ENCODE results near the gene ANKRD53. TPM values are rescaled to one million over a fixed set of nuclear protein-coding genes. Genes with fewer than 3 reads are reported as not detected.

ANKRD53 gene
- total RNA-seq, 1 donor from 2014 or later: 0.56 TPM

- TF ChIP-seq CTCF (IDR thresholded peaks at IDR 0.05; ENCODE audit: unreplicated experiment): no peak
- H3K27ac Mint-ChIP-seq (ENCODE audit: unreplicated experiment): peak overlapping the region; percentile 15
- H3K27me3 Mint-ChIP-seq (ENCODE audit: unreplicated experiment): peaks cover 17% of the 10 kb centered on the region
- peaks cover 13% of the 10 kb centered on the region for H3K4me1 Mint-ChIP-seq (ENCODE audit: unreplicated experiment)
- H3K4me3 Mint-ChIP-seq (ENCODE audit: unreplicated experiment): no peak overlapping the region
- no peak for DNase-seq (ENCODE audit: low spot score)
- no peaks in the 10 kb centered on the region for H3K36me3 Mint-ChIP-seq (ENCODE audit: low read depth, unreplicated experiment)
- no peaks in the 10 kb centered on the region for H3K9me3 Mint-ChIP-seq (ENCODE audit: unreplicated experiment)
These were observed 43.4 kb upstream of the ANKRD53 start for GRCh38 chr2:70934981-70935380.

- DNase-seq (ENCODE audit: low spot score): no peak
These were observed 42.8 kb upstream of the ANKRD53 start, which contains the start of gene ATP6V1B1 for GRCh38 chr2:70935468-70936164. TSS of gene ATP6V1B1 (plus strand) at chr2:70935900. CDS start at chr2:70935955, 55 bp downstream.

GRCh38 chr2:70936165-70936978 is 42.1 kb upstream of the ANKRD53 start:
- H3K27ac Mint-ChIP-seq (ENCODE audit: unreplicated experiment): no peak overlapping the region

More at GRCh38 chr2:70935468-70936164, 42.8 kb upstream of the ANKRD53 start, which contains the start of gene ATP6V1B1:
- Mint-ChIP-seq H3K27ac (ENCODE audit: unreplicated experiment) (peak within 1 kb of the TSS; percentile 15), H3K36me3 (ENCODE audit: low read depth, unreplicated experiment) (no peaks in the 10 kb centered on the region), H3K4me3 (ENCODE audit: unreplicated experiment) (no peak within 1 kb of the TSS), H3K4me1 (ENCODE audit: unreplicated experiment) (peaks cover 13% of the 10 kb centered on the region), H3K9me3 (ENCODE audit: unreplicated experiment) (no peaks in the 10 kb centered on the region), H3K27me3 (ENCODE audit: unreplicated experiment) (peaks cover 18% of the 10 kb centered on the region)
- TF ChIP-seq CTCF (IDR thresholded peaks at IDR 0.05; ENCODE audit: unreplicated experiment): no peak

GRCh38 chr2:70936979-70937811 is 41.2 kb upstream of the ANKRD53 start:
- H3K27me3 Mint-ChIP-seq (ENCODE audit: unreplicated experiment): peaks cover 23% of the 10 kb centered on the region
- DNase-seq (ENCODE audit: low spot score): no peak
- no peak overlapping the region for H3K4me3 Mint-ChIP-seq (ENCODE audit: unreplicated experiment)
- H3K9me3 Mint-ChIP-seq (ENCODE audit: unreplicated experiment): no peaks in the 10 kb centered on the region
- TF ChIP-seq CTCF (IDR thresholded peaks at IDR 0.05; ENCODE audit: unreplicated experiment): no peak
- H3K27ac Mint-ChIP-seq (ENCODE audit: unreplicated experiment): no peak overlapping the region
- no peaks in the 10 kb centered on the region for H3K36me3 Mint-ChIP-seq (ENCODE audit: low read depth, unreplicated experiment)
- peaks cover 18% of the 10 kb centered on the region for H3K4me1 Mint-ChIP-seq (ENCODE audit: unreplicated experiment)

More at GRCh38 chr2:70936165-70936978, 42.1 kb upstream of the ANKRD53 start:
- Mint-ChIP-seq H3K4me3 (ENCODE audit: unreplicated experiment) (no peak overlapping the region), H3K36me3 (ENCODE audit: low read depth, unreplicated experiment) (no peaks in the 10 kb centered on the region), H3K9me3 (ENCODE audit: unreplicated experiment) (no peaks in the 10 kb centered on the region), H3K27me3 (ENCODE audit: unreplicated experiment) (peaks cover 19% of the 10 kb centered on the region), H3K4me1 (ENCODE audit: unreplicated experiment) (peaks cover 15% of the 10 kb centered on the region)
- no peak for TF ChIP-seq CTCF (IDR thresholded peaks at IDR 0.05; ENCODE audit: unreplicated experiment)
- DNase-seq (ENCODE audit: low spot score): no peak
